ENCODE results near the gene FYCO1. TPM values are rescaled to one million over a fixed set of nuclear protein-coding genes. Genes with fewer than 3 reads are reported as not detected.
A peak's percentile ranks its signal among the peaks of the same experiment; 100 is the strongest.

FYCO1 gene
- total RNA-seq, 1 experiment from 2014 or later, result 5.4 TPM

GRCh38 chr3:45972534-45973402 lies 22.9 kb downstream of the FYCO1 start:
- peak; percentile 56 to 59 for DNase-seq (ENCODE audit: low read depth in 1 of 2, low spot score in 2 of 2)
- Histone ChIP-seq H3K4me3 (no peak overlapping the region), H3K9me3 (replicated peaks) (no peaks in the 10 kb centered on the region), H3K36me3 (peaks cover 4% of the 10 kb centered on the region; the same call in 1 of the 2 replicates), H3K27me3 (replicated peaks) (no peaks in the 10 kb centered on the region), H3K4me1 (replicated peaks) (peaks cover 27% of the 10 kb centered on the region), H3K27ac (no peak overlapping the region)

- Histone ChIP-seq H3K36me3 (peaks cover 11% of the 10 kb centered on the region; the same call in 1 of the 2 replicates), H3K27ac (no peak overlapping the region), H3K9me3 (replicated peaks) (no peaks in the 10 kb centered on the region), H3K4me1 (replicated peaks) (peaks cover 34% of the 10 kb centered on the region), H3K27me3 (replicated peaks) (no peaks in the 10 kb centered on the region), H3K4me3 (no peak overlapping the region)
- no peak for DNase-seq (ENCODE audit: low read depth in 1 of 2, low spot score in 2 of 2)
Measured at GRCh38 chr3:45969953-45970352, 25.7 kb downstream of the FYCO1 start.

- H3K4me1 ChIP-seq (replicated peaks), result peaks cover 34% of the 10 kb centered on the region
- no peaks in the 10 kb centered on the region for H3K27me3 ChIP-seq (replicated peaks)
- peak overlapping the region; percentile 14; the same call in 1 of the 2 replicates for H3K27ac ChIP-seq
- H3K9me3 ChIP-seq (replicated peaks), result no peaks in the 10 kb centered on the region
- H3K4me3 ChIP-seq, result no peak overlapping the region
- peaks cover 13% of the 10 kb centered on the region for H3K36me3 ChIP-seq
- DNase-seq (ENCODE audit: low read depth in 1 of 2, low spot score in 2 of 2), result no peak
Measured at GRCh38 chr3:45969116-45969515, 26.5 kb downstream of the FYCO1 start.

GRCh38 chr3:45968706-45969105 lies 26.9 kb downstream of the FYCO1 start:
- Histone ChIP-seq H3K4me3 (no peak overlapping the region), H3K27me3 (replicated peaks) (no peaks in the 10 kb centered on the region), H3K36me3 (peaks cover 14% of the 10 kb centered on the region), H3K27ac (peak overlapping the region; percentile 14; the same call in 1 of the 2 replicates), H3K4me1 (replicated peaks) (peaks cover 34% of the 10 kb centered on the region), H3K9me3 (replicated peaks) (no peaks in the 10 kb centered on the region)
- peak; percentile 33 to 53 for DNase-seq (ENCODE audit: low read depth in 1 of 2, low spot score in 2 of 2)

GRCh38 chr3:45968149-45968548 lies 27.5 kb downstream of the FYCO1 start:
- DNase-seq (ENCODE audit: low read depth in 1 of 2, low spot score in 2 of 2), result peak; percentile 43 to 62
- Histone ChIP-seq H3K27me3 (replicated peaks) (no peaks in the 10 kb centered on the region), H3K4me1 (replicated peaks) (peaks cover 32% of the 10 kb centered on the region), H3K9me3 (replicated peaks) (no peaks in the 10 kb centered on the region), H3K4me3 (no peak overlapping the region), H3K27ac (peak overlapping the region; percentile 14; the same call in 1 of the 2 replicates), H3K36me3 (peaks cover 19% of the 10 kb centered on the region)

GRCh38 chr3:45967724-45968123 lies 27.9 kb downstream of the FYCO1 start:
- Histone ChIP-seq H3K9me3 (replicated peaks) (no peaks in the 10 kb centered on the region), H3K27ac (no peak overlapping the region), H3K4me3 (no peak overlapping the region), H3K4me1 (replicated peaks) (peaks cover 28% of the 10 kb centered on the region), H3K36me3 (peaks cover 19% of the 10 kb centered on the region), H3K27me3 (replicated peaks) (no peaks in the 10 kb centered on the region)
- DNase-seq (ENCODE audit: low read depth in 1 of 2, low spot score in 2 of 2), result no peak

- no peak overlapping the region for H3K4me3 ChIP-seq
- H3K36me3 ChIP-seq, result peaks cover 19% of the 10 kb centered on the region
- no peak for DNase-seq (ENCODE audit: low read depth in 1 of 2, low spot score in 2 of 2)
Measured at GRCh38 chr3:45966950-45967640, 28.5 kb downstream of the FYCO1 start.

GRCh38 chr3:45966371-45966791 lies 29.2 kb downstream of the FYCO1 start:
- Histone ChIP-seq H3K9me3 (replicated peaks) (no peaks in the 10 kb centered on the region), H3K36me3 (peaks cover 24% of the 10 kb centered on the region), H3K27me3 (replicated peaks) (no peaks in the 10 kb centered on the region), H3K4me3 (no peak overlapping the region), H3K27ac (no peak overlapping the region), H3K4me1 (replicated peaks) (peaks cover 22% of the 10 kb centered on the region)
- DNase-seq (ENCODE audit: low read depth in 1 of 2, low spot score in 2 of 2), result no peak

More at GRCh38 chr3:45966950-45967640, 28.5 kb downstream of the FYCO1 start:
- H3K27me3 ChIP-seq (replicated peaks), result no peaks in the 10 kb centered on the region
- peaks cover 22% of the 10 kb centered on the region for H3K4me1 ChIP-seq (replicated peaks)
- no peaks in the 10 kb centered on the region for H3K9me3 ChIP-seq (replicated peaks)
- H3K27ac ChIP-seq, result no peak overlapping the region

- Histone ChIP-seq H3K27ac (no peak overlapping the region), H3K4me1 (replicated peaks) (peaks cover 22% of the 10 kb centered on the region), H3K27me3 (replicated peaks) (no peaks in the 10 kb centered on the region), H3K9me3 (replicated peaks) (no peaks in the 10 kb centered on the region), H3K36me3 (peaks cover 29% of the 10 kb centered on the region), H3K4me3 (no peak overlapping the region)
- no peak for DNase-seq (ENCODE audit: low read depth in 1 of 2, low spot score in 2 of 2)
Measured at GRCh38 chr3:45965653-45966052, 30.0 kb downstream of the FYCO1 start.

GRCh38 chr3:45965253-45965652 lies 30.4 kb downstream of the FYCO1 start:
- peaks cover 22% of the 10 kb centered on the region for H3K4me1 ChIP-seq (replicated peaks)
- H3K4me3 ChIP-seq, result no peak overlapping the region
- H3K36me3 ChIP-seq, result peaks cover 32% of the 10 kb centered on the region
- H3K9me3 ChIP-seq (replicated peaks), result no peaks in the 10 kb centered on the region
- no peak for DNase-seq (ENCODE audit: low read depth in 1 of 2, low spot score in 2 of 2)
- H3K27me3 ChIP-seq (replicated peaks), result no peaks in the 10 kb centered on the region
- H3K27ac ChIP-seq, result no peak overlapping the region

GRCh38 chr3:45964139-45964538 lies 31.5 kb downstream of the FYCO1 start:
- H3K9me3 ChIP-seq (replicated peaks), result no peaks in the 10 kb centered on the region
- H3K27ac ChIP-seq, result no peak overlapping the region
- no peak for DNase-seq (ENCODE audit: low read depth in 1 of 2, low spot score in 2 of 2)
- no peak overlapping the region for H3K4me3 ChIP-seq
- H3K27me3 ChIP-seq (replicated peaks), result no peaks in the 10 kb centered on the region
- H3K4me1 ChIP-seq (replicated peaks), result peaks cover 21% of the 10 kb centered on the region
- H3K36me3 ChIP-seq, result peaks cover 41% of the 10 kb centered on the region

- H3K27me3 ChIP-seq (replicated peaks), result no peaks in the 10 kb centered on the region
- no peak overlapping the region for H3K4me3 ChIP-seq
- DNase-seq (ENCODE audit: low read depth in 1 of 2, low spot score in 2 of 2), result no peak
- H3K9me3 ChIP-seq (replicated peaks), result no peaks in the 10 kb centered on the region
- H3K4me1 ChIP-seq (replicated peaks), result peaks cover under 1% of the 10 kb centered on the region
- no peak overlapping the region for H3K27ac ChIP-seq
- peaks cover 34% of the 10 kb centered on the region for H3K36me3 ChIP-seq
Measured at GRCh38 chr3:45962033-45962432, 33.6 kb downstream of the FYCO1 start.

- Histone ChIP-seq H3K9me3 (replicated peaks) (no peaks in the 10 kb centered on the region), H3K4me3 (no peak overlapping the region), H3K4me1 (replicated peaks) (no peaks in the 10 kb centered on the region), H3K27me3 (replicated peaks) (no peaks in the 10 kb centered on the region), H3K27ac (no peak overlapping the region), H3K36me3 (peaks cover 34% of the 10 kb centered on the region)
- no peak for DNase-seq (ENCODE audit: low read depth in 1 of 2, low spot score in 2 of 2)
Measured at GRCh38 chr3:45960289-45960688, 35.3 kb downstream of the FYCO1 start.

GRCh38 chr3:45959201-45959600 lies 36.4 kb downstream of the FYCO1 start:
- peaks cover 36% of the 10 kb centered on the region for H3K36me3 ChIP-seq
- H3K4me1 ChIP-seq (replicated peaks), result peaks cover 2% of the 10 kb centered on the region; the same call in 1 of the 2 replicates

More at GRCh38 chr3:45959201-45959600, 36.4 kb downstream of the FYCO1 start:
- no peaks in the 10 kb centered on the region for H3K9me3 ChIP-seq (replicated peaks)
- no peak overlapping the region for H3K27ac ChIP-seq
- H3K27me3 ChIP-seq (replicated peaks), result no peaks in the 10 kb centered on the region
- no peak for DNase-seq (ENCODE audit: low read depth in 1 of 2, low spot score in 2 of 2)
- H3K4me3 ChIP-seq, result no peak overlapping the region

All from SJSA1 (cell line).